ENCODE data around the gene ENDOD1. TPM values are rescaled to one million over a fixed set of nuclear protein-coding genes. Genes with fewer than 3 reads are reported as not detected.

Gene ENDOD1
- polyA plus RNA-seq, 2 of the 4 experiments (the other 2 are of a cell fraction): 8.3 to 8.8 TPM

- TF ChIP-seq, protein P1, sequence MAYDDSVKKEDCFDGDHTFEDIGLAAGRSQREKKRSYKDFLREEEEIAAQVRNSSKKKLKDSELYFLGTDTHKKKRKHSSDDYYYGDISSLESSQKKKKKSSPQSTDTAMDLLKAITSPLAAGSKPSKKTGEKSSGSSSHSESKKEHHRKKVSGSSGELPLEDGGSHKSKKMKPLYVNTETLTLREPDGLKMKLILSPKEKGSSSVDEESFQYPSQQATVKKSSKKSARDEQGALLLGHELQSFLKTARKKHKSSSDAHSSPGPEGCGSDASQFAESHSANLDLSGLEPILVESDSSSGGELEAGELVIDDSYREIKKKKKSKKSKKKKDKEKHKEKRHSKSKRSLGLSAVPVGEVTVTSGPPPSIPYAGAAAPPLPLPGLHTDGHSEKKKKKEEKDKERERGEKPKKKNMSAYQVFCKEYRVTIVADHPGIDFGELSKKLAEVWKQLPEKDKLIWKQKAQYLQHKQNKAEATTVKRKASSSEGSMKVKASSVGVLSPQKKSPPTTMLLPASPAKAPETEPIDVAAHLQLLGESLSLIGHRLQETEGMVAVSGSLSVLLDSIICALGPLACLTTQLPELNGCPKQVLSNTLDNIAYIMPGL (CRISPR knock-in tag; IDR thresholded peaks at IDR 0.05; ENCODE audit: borderline replicate concordance): no peak
- TF ChIP-seq JUN (IDR thresholded peaks at IDR 0.05): no peak
Observed at GRCh38 chr11:95082576-95083001, 7.1 kb upstream of the ENDOD1 start (continued).

DNA sequence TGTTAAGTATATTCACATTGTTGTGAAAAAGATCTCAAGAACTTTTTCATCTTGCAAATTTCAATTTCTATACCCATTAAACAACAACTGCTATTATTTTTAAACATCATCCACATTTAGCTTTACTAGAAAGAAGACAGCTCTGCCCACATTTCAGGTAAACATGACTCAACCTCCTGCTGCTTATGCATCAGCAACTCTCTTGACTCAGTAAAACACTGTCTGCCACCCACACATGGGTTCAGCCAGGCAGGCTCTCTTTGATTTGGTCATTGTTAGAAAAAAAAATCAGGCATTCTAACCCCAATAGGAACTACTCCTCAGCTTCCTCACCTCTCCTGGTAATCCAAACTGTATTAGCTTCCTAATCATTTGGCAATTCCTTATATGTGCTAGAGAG, 5.1 kb upstream of the ENDOD1 start:
- no peak for ATAC-seq

More for the DNA sequence above, 5.1 kb upstream of the ENDOD1 start:
- Histone ChIP-seq H3K4me2 (no peak overlapping the region), H3K27ac (no peak overlapping the region), H3K4me3 (no peak overlapping the region), H3K9me3 (no peaks in the 10 kb centered on the region), H3K4me1 (no peaks in the 10 kb centered on the region; the same call in 2 of the 3 replicates)
- ChIA-PET POLR2A (no interaction called here), CTCF (interaction anchor here (0.6 to 1.6 kb wide), 6 partner anchors 7 to 622 kb away, joined by 3 to 5 read pairs (median 4); no protein-coding TSS in a partner anchor)
- DNase-seq (ENCODE audit: low read depth in 1 of 2, low spot score in 1 of 2) (no peak), FAIRE-seq (no peak)
- TF ChIP-seq RAD21 (conservative IDR thresholded peaks at IDR 0.05 in 1 of 2, IDR thresholded peaks at IDR 0.05 in 1 of 2) (no peak), GATA3 (IDR thresholded peaks at IDR 0.05; ENCODE audit: borderline replicate concordance) (no peak), ZSCAN20 (CRISPR knock-in tag; IDR thresholded peaks at IDR 0.05) (no peak), ZFP36 (IDR thresholded peaks at IDR 0.05; ENCODE audit: borderline replicate concordance, partially characterized antibody) (no peak), TFCP2L1 (CRISPR knock-in tag; IDR thresholded peaks at IDR 0.05) (no peak), MAFK (IDR thresholded peaks at IDR 0.05; ENCODE audit: partially characterized antibody) (no peak), RARB (CRISPR knock-in tag; IDR thresholded peaks at IDR 0.05) (no peak), BCL3 (IDR thresholded peaks at IDR 0.05) (no peak), RFX5 (IDR thresholded peaks at IDR 0.05) (no peak), NFE2L2 (conservative IDR thresholded peaks at IDR 0.05; ENCODE audit: low read length) (no peak), ESRRA (IDR thresholded peaks at IDR 0.05; ENCODE audit: borderline replicate concordance, low read length) (no peak), EP300 (IDR thresholded peaks at IDR 0.05) (no peak)
- TF ChIP-seq, protein P1 (CRISPR knock-in tag; IDR thresholded peaks at IDR 0.05; ENCODE audit: borderline replicate concordance): no peak
- TF ChIP-seq, protein P2, sequence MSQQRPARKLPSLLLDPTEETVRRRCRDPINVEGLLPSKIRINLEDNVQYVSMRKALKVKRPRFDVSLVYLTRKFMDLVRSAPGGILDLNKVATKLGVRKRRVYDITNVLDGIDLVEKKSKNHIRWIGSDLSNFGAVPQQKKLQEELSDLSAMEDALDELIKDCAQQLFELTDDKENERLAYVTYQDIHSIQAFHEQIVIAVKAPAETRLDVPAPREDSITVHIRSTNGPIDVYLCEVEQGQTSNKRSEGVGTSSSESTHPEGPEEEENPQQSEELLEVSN (IDR thresholded peaks at IDR 0.05; ENCODE audit: borderline replicate concordance, low read depth): no peak
- TF ChIP-seq, protein P3, sequence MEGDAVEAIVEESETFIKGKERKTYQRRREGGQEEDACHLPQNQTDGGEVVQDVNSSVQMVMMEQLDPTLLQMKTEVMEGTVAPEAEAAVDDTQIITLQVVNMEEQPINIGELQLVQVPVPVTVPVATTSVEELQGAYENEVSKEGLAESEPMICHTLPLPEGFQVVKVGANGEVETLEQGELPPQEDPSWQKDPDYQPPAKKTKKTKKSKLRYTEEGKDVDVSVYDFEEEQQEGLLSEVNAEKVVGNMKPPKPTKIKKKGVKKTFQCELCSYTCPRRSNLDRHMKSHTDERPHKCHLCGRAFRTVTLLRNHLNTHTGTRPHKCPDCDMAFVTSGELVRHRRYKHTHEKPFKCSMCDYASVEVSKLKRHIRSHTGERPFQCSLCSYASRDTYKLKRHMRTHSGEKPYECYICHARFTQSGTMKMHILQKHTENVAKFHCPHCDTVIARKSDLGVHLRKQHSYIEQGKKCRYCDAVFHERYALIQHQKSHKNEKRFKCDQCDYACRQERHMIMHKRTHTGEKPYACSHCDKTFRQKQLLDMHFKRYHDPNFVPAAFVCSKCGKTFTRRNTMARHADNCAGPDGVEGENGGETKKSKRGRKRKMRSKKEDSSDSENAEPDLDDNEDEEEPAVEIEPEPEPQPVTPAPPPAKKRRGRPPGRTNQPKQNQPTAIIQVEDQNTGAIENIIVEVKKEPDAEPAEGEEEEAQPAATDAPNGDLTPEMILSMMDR (IDR thresholded peaks at IDR 0.05): no peak
- TF ChIP-seq, protein P4, sequence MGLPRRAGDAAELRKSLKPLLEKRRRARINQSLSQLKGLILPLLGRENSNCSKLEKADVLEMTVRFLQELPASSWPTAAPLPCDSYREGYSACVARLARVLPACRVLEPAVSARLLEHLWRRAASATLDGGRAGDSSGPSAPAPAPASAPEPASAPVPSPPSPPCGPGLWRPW (IDR thresholded peaks at IDR 0.05): no peak

Measured in A549 (cell line).